Stimulated activated CD8-positive, alpha-beta memory T cell treated with anti-CD3 and anti-CD28 coated beads, Interleukin-4, amount 100 ng/mL, for 1 hour (primary cell): ENCODE results near the gene CNGB1.

Experiments
- DNase-seq, 2 donors: peaks; one replicate each; pipeline ENCODE4 v3.0.0-alpha.2; 2020; ENCODE audit warnings: low read depth in 2 of 2, low spot score in 1 of 2

The CNGB1 gene

GRCh38 chr16:57977418-57978069, 6.6 kb upstream of the CNGB1 start:
- no peak for DNase-seq

- DNase-seq: no peak
Measured at GRCh38 chr16:57976331-57976796, 5.4 kb upstream of the CNGB1 start.

DNA sequence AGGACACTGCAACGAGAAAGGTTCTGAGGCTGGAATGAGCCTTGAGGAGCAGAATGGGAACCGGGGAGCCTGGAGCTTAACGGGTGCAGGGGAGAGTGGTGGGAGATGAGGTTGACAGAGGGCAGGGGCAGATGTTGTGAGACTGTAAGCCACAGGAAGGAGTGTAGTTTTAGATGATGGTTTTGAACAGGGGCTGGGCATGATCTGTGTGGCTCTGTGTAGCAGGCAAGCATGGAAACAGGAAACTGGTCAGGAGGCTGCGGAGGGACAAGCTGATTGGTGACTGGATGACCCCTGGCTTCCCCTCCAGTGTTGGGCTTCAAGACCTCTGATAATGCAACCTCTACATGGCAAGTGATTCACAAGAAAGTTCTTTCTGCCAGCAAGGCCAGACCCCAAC, 1.4 kb upstream of the CNGB1 start:
- no peak for DNase-seq

DNA sequence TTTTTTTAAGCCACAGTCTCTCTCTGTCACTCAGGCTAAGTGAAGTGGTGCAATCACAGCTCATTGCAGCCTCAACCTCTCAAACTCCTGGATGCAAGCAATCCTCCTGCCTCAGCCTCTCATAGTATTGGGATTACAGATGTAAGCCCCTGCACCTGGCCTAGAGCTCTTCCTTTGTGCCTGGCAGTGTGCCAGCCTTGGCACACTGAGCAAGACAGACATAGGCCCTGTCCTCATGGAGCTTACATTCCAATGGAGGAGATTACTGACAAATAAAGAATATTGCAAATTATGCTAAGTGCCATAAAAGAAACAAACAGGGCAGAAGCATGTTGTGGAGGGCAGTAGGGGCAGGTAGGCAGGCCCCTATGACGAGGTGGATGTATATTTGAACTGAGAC, 920 bp upstream of the CNGB1 start:
- no peak for DNase-seq

- DNase-seq: no peak
Measured at GRCh38 chr16:57970319-57970718, 609 bp downstream of the CNGB1 start.

- DNase-seq: no peak
Measured at GRCh38 chr16:57969451-57970123, 1.3 kb downstream of the CNGB1 start.

DNA sequence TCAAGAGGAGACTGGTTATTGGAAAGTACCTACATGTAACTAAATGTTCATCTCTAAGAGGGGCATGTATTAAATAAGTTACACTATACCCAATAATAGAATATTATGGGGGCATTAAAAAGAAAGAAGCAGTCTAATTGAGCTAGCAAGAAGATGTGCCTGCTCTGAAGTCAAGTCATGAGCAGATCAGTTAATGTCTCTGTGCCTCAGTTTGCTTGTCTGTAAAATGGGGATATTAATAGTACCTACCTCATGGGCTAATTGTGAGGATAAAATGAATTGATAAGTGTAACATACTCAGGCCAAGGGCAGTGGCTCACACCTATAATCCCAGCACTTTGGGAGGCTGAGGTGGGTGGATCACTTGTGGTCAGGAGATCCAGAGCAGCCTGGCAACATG, 3.0 kb downstream of the CNGB1 start:
- no peak for DNase-seq

- DNase-seq: no peak
Measured at GRCh38 chr16:57966986-57967385, 3.9 kb downstream of the CNGB1 start.

GRCh38 chr16:57966204-57966771, 4.6 kb downstream of the CNGB1 start:
- no peak for DNase-seq

- DNase-seq: no peak
Measured at GRCh38 chr16:57964157-57964700, 6.7 kb downstream of the CNGB1 start.

DNA sequence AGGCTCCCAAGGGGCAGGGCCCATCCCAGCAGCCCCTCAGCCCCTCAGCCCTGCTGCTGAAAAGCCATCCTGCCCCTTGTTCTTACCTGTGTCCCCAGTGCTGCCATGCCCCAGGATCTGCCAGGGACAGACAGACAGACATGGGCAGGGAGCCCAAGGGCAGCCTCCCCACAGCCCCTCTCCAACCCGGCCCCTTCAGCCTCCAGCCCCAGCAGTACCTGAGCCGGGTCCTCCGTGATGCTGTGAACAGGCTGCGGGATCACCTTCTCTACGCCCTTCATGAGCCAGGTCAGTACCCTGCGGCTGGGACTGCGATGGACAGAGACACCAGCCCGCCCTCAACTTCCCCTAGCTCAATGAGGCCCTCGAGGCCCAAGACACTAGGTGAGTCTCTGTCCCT, 8.2 kb downstream of the CNGB1 start:
- no peak for DNase-seq

DNA sequence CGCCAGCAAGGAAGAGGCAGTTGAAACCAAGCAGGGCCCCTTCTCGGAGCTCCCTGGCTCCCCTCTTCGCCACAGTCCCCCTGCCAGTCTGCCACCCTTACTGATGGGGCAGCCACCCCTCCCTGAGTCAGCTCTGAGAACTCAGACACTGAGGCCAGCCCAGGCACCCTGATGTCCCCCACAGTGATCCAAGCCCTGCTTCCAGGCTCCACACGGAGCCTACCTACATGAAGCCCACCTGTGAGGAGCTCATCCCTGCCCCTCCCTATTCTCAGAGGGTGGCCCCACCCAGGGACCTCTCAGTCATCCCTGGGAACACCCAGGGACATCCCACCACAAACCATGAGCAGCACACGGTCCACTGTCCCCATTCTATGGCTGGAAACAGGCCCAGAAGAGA, 8.9 kb downstream of the CNGB1 start:
- no peak for DNase-seq

DNA sequence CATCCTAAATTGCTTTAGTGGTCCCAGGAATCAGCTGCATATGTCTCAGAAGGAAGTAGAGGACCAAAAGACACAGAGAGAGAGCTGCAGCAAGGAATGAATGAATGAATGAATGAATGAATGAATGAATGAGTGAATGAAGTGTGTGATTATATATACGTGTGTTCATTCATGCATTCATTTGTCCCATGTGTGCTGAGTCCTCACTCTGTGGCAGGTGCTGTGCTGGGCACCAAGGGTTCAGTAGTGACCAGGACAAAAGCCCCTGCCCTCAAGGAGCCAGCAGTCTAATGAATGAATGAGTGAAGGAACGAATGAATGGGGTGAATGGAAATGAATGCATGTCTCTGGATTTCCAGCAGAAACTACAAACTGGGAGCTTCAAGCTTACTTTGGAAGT, 9.4 kb downstream of the CNGB1 start:
- no peak for DNase-seq

GRCh38 chr16:57960826-57961472, 10.0 kb downstream of the CNGB1 start:
- DNase-seq: no peak

DNA sequence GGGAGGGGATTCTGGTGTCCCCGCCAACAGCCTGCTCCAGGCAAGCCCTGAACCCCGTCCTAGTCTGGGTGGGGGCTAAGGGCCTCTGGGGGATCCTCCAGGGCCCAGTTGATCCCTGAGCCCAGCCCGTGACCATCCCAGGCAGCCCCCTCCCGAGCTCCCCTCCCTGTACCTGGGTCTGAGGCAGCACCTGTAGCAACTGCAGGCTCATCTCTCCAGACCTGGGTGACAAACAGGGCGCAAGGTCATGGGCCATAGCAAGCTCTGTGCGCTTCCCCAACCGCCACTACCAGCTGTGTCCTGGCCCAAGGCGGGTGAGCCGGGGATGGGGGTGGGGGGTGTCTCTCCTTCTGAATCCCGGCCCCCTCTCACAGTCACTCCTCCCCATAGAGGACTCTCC, 10.6 kb downstream of the CNGB1 start:
- no peak for DNase-seq

GRCh38 chr16:57959804-57960203, 11.1 kb downstream of the CNGB1 start:
- no peak for DNase-seq

DNA sequence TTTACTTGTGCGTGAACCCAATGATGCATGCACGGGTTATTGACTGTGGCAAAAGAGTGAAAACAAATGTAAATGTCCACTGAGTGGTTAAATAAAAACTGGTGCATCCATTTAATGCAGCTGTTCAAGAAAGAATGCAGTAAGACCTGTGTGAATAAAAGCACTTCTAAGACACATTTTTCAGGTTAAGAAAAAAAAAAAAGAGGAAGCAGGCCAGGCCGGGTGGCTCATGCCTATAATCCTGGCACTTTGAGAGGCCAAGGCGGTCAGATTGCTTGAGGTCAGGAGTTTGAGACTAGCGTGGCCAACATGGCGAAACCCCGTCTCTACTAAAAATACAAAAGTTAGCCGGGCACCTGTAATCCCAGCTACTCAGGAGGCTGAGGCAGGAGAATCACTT, 11.8 kb downstream of the CNGB1 start:
- DNase-seq: no peak

DNA sequence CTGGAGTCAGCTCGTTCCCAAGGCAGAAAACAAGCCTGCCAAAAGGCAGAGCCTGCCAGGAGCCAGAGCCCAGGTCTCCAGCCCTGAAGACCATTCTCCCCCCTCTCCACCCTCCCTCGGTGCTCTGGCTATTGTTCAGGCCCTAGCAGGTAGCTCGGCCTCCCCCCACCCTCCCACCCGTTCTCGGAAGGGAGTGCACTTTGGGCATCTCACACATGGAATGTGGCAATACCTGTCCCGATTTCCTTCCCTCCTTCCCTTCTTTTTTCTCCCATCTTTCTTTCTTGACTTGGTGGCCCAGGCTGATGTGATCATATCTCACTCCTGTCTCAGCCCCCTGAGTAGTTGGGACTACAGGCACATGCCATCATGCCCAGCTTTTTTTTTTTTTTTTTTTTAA, 12.4 kb downstream of the CNGB1 start:
- DNase-seq: no peak

GRCh38 chr16:57957673-57958392, 13.1 kb downstream of the CNGB1 start:
- DNase-seq: no peak

- DNase-seq: no peak
Measured at GRCh38 chr16:57956924-57957672, 13.8 kb downstream of the CNGB1 start.
